ENCODE results near the gene MRI1. TPM values are rescaled to one million over a fixed set of nuclear protein-coding genes. Genes with fewer than 3 reads are reported as not detected.

MRI1 gene
- total RNA-seq, 1 experiment from 2014 or later = 19.5 TPM

DNA sequence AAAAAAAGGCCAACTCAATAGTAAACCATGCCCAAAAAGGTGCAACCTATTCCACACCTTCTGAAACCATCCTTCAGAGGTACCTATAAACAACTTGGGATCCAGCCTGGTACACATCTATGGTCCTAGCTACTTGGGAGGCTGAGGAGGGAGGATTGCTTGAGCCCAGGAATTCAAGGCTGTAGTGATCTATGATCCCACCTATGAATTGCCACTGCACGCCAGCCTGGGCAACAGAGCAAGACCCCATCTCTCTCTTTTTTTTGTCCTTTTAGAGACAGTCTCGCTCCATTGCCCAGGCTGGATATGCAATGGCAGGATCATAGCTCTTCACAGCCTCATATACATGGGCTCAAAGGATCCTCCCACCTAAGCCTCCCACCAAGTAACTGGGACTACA is 57.0 kb downstream of the MRI1 start:
- CTCF ChIA-PET = no interaction called here

DNA sequence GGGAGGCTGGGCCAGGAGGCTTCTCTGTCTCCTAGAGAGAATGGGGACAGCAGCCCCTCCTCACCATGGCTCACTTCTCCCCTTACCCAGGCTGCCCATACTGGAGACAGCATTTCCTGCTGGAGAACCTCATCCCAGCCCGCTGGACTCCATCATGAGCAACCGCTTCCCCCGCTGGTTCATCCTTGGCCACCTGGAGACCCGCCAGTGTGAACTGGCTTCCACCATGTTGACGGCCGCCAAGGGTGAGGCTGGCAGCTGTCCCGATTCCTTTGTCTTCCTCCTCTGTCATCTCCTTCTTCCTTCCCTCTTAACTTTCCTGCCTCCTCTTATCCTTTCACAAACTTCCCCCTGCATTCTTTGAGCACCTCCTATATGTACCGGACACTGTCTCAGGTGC is 58.9 kb downstream of the MRI1 start:
- Histone ChIP-seq H3K36me3 (ENCODE audit: control insufficient read depth, insufficient read depth, low read length) (no peaks in the 10 kb centered on the region), H3K27ac (ENCODE audit: low read length) (no peak overlapping the region), H3K4me1 (ENCODE audit: control insufficient read depth, insufficient read depth, low read length) (no peaks in the 10 kb centered on the region), H3K9me3 (ENCODE audit: control insufficient read depth, insufficient read depth, low read depth, low read length) (no peaks in the 10 kb centered on the region), H3K27me3 (ENCODE audit: control insufficient read depth, insufficient read depth, low read length) (no peaks in the 10 kb centered on the region), H3K4me3 (ENCODE audit: low read depth in 2 of 2, low read length in 2 of 2) (no peak overlapping the region)
- TF ChIP-seq SIN3A (IDR thresholded peaks at IDR 0.05; ENCODE audit: borderline replicate concordance, insufficient read depth, low read depth, low read length) (no peak), POLR2AphosphoS5 (IDR thresholded peaks at IDR 0.05; ENCODE audit: low read depth, low read length) (no peak), TCF7L2 (IDR thresholded peaks at IDR 0.05; ENCODE audit: low read depth, low read length) (no peak)
- TF ChIP-seq, protein P1, sequence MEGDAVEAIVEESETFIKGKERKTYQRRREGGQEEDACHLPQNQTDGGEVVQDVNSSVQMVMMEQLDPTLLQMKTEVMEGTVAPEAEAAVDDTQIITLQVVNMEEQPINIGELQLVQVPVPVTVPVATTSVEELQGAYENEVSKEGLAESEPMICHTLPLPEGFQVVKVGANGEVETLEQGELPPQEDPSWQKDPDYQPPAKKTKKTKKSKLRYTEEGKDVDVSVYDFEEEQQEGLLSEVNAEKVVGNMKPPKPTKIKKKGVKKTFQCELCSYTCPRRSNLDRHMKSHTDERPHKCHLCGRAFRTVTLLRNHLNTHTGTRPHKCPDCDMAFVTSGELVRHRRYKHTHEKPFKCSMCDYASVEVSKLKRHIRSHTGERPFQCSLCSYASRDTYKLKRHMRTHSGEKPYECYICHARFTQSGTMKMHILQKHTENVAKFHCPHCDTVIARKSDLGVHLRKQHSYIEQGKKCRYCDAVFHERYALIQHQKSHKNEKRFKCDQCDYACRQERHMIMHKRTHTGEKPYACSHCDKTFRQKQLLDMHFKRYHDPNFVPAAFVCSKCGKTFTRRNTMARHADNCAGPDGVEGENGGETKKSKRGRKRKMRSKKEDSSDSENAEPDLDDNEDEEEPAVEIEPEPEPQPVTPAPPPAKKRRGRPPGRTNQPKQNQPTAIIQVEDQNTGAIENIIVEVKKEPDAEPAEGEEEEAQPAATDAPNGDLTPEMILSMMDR (IDR thresholded peaks at IDR 0.05) = no peak
- TF ChIP-seq, protein P2, sequence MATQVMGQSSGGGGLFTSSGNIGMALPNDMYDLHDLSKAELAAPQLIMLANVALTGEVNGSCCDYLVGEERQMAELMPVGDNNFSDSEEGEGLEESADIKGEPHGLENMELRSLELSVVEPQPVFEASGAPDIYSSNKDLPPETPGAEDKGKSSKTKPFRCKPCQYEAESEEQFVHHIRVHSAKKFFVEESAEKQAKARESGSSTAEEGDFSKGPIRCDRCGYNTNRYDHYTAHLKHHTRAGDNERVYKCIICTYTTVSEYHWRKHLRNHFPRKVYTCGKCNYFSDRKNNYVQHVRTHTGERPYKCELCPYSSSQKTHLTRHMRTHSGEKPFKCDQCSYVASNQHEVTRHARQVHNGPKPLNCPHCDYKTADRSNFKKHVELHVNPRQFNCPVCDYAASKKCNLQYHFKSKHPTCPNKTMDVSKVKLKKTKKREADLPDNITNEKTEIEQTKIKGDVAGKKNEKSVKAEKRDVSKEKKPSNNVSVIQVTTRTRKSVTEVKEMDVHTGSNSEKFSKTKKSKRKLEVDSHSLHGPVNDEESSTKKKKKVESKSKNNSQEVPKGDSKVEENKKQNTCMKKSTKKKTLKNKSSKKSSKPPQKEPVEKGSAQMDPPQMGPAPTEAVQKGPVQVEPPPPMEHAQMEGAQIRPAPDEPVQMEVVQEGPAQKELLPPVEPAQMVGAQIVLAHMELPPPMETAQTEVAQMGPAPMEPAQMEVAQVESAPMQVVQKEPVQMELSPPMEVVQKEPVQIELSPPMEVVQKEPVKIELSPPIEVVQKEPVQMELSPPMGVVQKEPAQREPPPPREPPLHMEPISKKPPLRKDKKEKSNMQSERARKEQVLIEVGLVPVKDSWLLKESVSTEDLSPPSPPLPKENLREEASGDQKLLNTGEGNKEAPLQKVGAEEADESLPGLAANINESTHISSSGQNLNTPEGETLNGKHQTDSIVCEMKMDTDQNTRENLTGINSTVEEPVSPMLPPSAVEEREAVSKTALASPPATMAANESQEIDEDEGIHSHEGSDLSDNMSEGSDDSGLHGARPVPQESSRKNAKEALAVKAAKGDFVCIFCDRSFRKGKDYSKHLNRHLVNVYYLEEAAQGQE (IDR thresholded peaks at IDR 0.05; ENCODE audit: insufficient read depth in 1 of 2, low read depth in 2 of 2, low read length in 1 of 2) = no peak
- no peak for DNase-seq (ENCODE audit: low read depth, low spot score)
- ATAC-seq = no peak
- CTCF ChIA-PET = interaction anchor here (0.7 kb wide), 1 partner anchor 259 kb away, joined by 12 read pairs; no protein-coding TSS in a partner anchor
- POLR2A ChIA-PET = no interaction called here
- no TSS peak for BruUV-seq (replicated peaks)
- in situ Hi-C loops (cut with HindIII; ENCODE audit: low pct_unique_long_range_greater_than_20kb, low sequenced_read_pairs) = no loop called here
- intact Hi-C loops (cut with micrococcal nuclease; ENCODE audit: unreplicated experiment) = no loop called here

More for the DNA sequence above, 57.0 kb downstream of the MRI1 start:
- H3K4me1 ChIP-seq (ENCODE audit: control insufficient read depth, insufficient read depth, low read length) = no peaks in the 10 kb centered on the region
- no peak overlapping the region for H3K4me3 ChIP-seq (ENCODE audit: low read depth in 2 of 2, low read length in 2 of 2)
- BruUV-seq (replicated peaks) = no TSS peak
- intact Hi-C loops (cut with micrococcal nuclease; ENCODE audit: unreplicated experiment) (no loop called here), in situ Hi-C loops (cut with HindIII; ENCODE audit: low pct_unique_long_range_greater_than_20kb, low sequenced_read_pairs) (no loop called here)
- ATAC-seq (no peak), DNase-seq (ENCODE audit: low read depth, low spot score) (no peak)
- no peak overlapping the region for H3K27ac ChIP-seq (ENCODE audit: low read length)
- no peaks in the 10 kb centered on the region for H3K36me3 ChIP-seq (ENCODE audit: control insufficient read depth, insufficient read depth, low read length)
- H3K9me3 ChIP-seq (ENCODE audit: control insufficient read depth, insufficient read depth, low read depth, low read length) = no peaks in the 10 kb centered on the region
- TF ChIP-seq, protein P2 (IDR thresholded peaks at IDR 0.05; ENCODE audit: insufficient read depth in 1 of 2, low read depth in 2 of 2, low read length in 1 of 2) = no peak
- TF ChIP-seq TCF7L2 (IDR thresholded peaks at IDR 0.05; ENCODE audit: low read depth, low read length) = no peak
- no peaks in the 10 kb centered on the region for H3K27me3 ChIP-seq (ENCODE audit: control insufficient read depth, insufficient read depth, low read length)
- POLR2A ChIA-PET = no interaction called here

Other genes starting within 250 kb of the MRI1 start
- 97.2 TPM for gene C19orf53, start 9.9 kb downstream of the MRI1 start, total RNA-seq (2021; ENCODE audit: unreplicated experiment)
- 8.7 TPM for gene ZSWIM4, start 30.9 kb downstream of the MRI1 start, total RNA-seq (2021; ENCODE audit: unreplicated experiment)
- gene NANOS3, start 112.6 kb downstream of the MRI1 start, total RNA-seq (2021; ENCODE audit: unreplicated experiment) = 0.33 TPM
- 6.5 TPM for gene BRME1, start 141.6 kb downstream of the MRI1 start, total RNA-seq (2021; ENCODE audit: unreplicated experiment)
- gene CC2D1A, start 141.7 kb downstream of the MRI1 start, total RNA-seq (2021; ENCODE audit: unreplicated experiment) = 28.0 TPM
- 1.4 TPM for gene PODNL1, start 173.9 kb downstream of the MRI1 start, total RNA-seq (2021; ENCODE audit: unreplicated experiment)
- 38.8 TPM for gene DCAF15, start 188.0 kb downstream of the MRI1 start, total RNA-seq (2021; ENCODE audit: unreplicated experiment)
- 15.2 TPM for gene RFX1, start 241.8 kb downstream of the MRI1 start, total RNA-seq (2021; ENCODE audit: unreplicated experiment)